Kidney (tissue), 14 donors: ENCODE measurements around the gene SPTBN1. TPM values are rescaled to one million over a fixed set of nuclear protein-coding genes. Genes with fewer than 3 reads are reported as not detected.
A peak's percentile ranks its signal among the peaks of the same experiment; 100 is the strongest.

ENCODE experiments used
- DNase-seq, 5 donors: peaks; one replicate each; pipeline ENCODE4 v3.0.0-alpha.2; 2013 to 2020
- FAIRE-seq: peaks from 2 replicates; lab custom pipeline; 2012; peaks lifted over from hg19 to GRCh38; lab: Jason Lieb, UNC
- H3K27ac ChIP-seq, 2 donors: one replicate each; pipeline ENCODE4 v1.7.0; 2013; ENCODE audit warnings: low read depth in 2 of 2, low read length in 2 of 2, inconsistent platforms in 1 of 2
- H3K27me3 ChIP-seq: one replicate; pipeline ENCODE4 v1.7.1; 2013; ENCODE audit warnings: low read length, inconsistent platforms; ENCODE audit not compliant: control insufficient read depth, insufficient read depth
- H3K36me3 ChIP-seq, 3 donors: one replicate each; pipeline versions ENCODE4 v1.7.0 to v1.7.1; 2013; ENCODE audit warnings: low read length in 3 of 3, control low read depth in 1 of 3, inconsistent platforms in 1 of 3; ENCODE audit not compliant: insufficient read depth in 3 of 3, control insufficient read depth in 2 of 3
- H3K4me1 ChIP-seq, 3 donors: one replicate each; pipeline versions ENCODE4 v1.7.0 to v1.7.1; 2013; ENCODE audit warnings: low read length in 3 of 3, inconsistent platforms in 1 of 3, low read depth in 1 of 3; ENCODE audit not compliant: control insufficient read depth in 2 of 3, insufficient read depth in 2 of 3
- H3K4me3 ChIP-seq, 3 donors: one replicate each; pipeline versions ENCODE4 v1.7.0 to v1.8.1; 2013; ENCODE audit warnings: low read length in 3 of 3, control low read depth in 1 of 3, inconsistent platforms in 1 of 3
- H3K9ac ChIP-seq, 3 donors: one replicate each; pipeline versions ENCODE4 v1.7.0 to v1.7.1; 2013; ENCODE audit warnings: low read length in 3 of 3, control low read depth in 1 of 3, inconsistent platforms in 1 of 3
- H3K9me3 ChIP-seq, 3 donors: one replicate each; pipeline versions ENCODE4 v1.7.0 to v1.7.1; 2013; ENCODE audit warnings: low read length in 3 of 3, control low read depth in 1 of 3, inconsistent platforms in 1 of 3; ENCODE audit not compliant: control insufficient read depth in 2 of 3, insufficient read depth in 1 of 3
- intact Hi-C: fragments of 100-400 bp; cut with DNase I; formaldehyde crosslinking; loops from one replicate; pipeline ENCODE4 v1.11.1; 2022
- polyA plus RNA-seq: library from polyadenylated mRNA; stranded (reverse); fragments of 350-450 nt; fragmentation: Illumina TruSeq; extraction: RNeasy Lipid Tissue Mini Kit (QIAGEN cat#74804); gene quantifications from one replicate; pipeline ENCODE4 v1.2.3, GENCODE V29; 2014; ENCODE audit warnings: low read depth, low replicate concordance; ENCODE audit not compliant: insufficient read depth
- total RNA-seq: library from RNA; stranded (reverse); fragmentation: NEBNext Ultra II Directional; extraction: Animal tissue kit (Norgen Biotek cat#: 25700); gene quantifications from one replicate; pipeline ENCODE4 v1.2.1, GENCODE V29; 2021
- TF ChIP-seq, protein P1 (sequence below): IDR thresholded peaks from 3 replicates; pipeline ENCODE4 v1.5.1; 2012; ENCODE audit warnings: mild to moderate bottlenecking, moderate library complexity, borderline replicate concordance; ENCODE audit not compliant: insufficient read depth; ENCODE audit errors: extremely low read depth
- donor health status: control.
- donor health status: control.
- donor health status: control.
- donor health status: control.
- donor health status: control.
- donor health status: DM: yes; HTN: yes; CAD: no.
- donor health status: Normal renal cell carcinoma (clear cell type).

SPTBN1 gene
- total and polyA plus RNA-seq, 2 donors from 2014 or later: 93.2 to 313 TPM

DNA sequence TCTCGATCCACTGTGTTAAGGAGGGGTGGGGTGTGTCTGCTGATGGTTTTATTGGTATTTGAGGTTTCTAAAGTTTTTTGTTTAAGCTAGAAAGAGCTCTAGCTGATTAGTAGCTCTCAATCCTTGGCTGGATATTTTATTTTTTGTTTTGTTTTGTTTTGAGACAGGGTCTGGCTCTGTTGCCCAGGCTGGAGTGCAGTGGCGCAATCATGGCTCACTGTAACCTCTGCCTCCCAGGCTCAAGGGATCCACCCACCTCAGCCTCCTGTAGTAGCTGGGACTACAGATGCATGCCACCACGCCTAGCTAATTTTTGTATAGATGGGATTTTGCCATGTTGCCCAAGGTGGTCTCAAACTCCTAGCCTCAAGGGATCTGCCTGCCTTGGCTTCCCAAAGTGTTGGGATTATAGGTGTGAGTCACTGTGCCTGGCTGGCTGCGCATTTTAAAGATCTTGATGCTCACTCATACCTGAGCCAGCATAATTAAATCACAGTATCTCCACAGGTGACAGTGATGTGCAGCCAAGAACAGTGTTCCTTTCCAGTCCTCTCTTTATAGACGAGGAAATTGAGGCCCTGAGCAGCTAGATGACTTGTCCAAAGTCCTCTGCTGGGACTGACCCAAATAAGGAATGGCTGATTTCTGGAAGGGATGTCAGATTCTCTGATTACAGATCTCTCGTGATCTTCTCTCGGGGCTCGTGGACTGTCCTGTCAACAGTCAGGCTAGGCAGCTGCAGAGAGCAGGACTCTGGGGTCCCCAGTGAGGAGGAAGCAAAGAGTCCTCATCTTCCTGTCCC lies 44.5 kb downstream of the SPTBN1 start:
- H3K27me3 ChIP-seq: no peaks in the 10 kb centered on the region
- no peaks in the 10 kb centered on the region for H3K9me3 ChIP-seq
- FAIRE-seq: no peak
- H3K27ac ChIP-seq: no peak overlapping the region
- H3K9ac ChIP-seq: no peak overlapping the region
- no peaks in the 10 kb centered on the region for H3K36me3 ChIP-seq
- peaks cover 0 to 10% (median 10%) of the 10 kb centered on the region in 3 donors for H3K4me1 ChIP-seq
- no peak for DNase-seq
- no peak overlapping the region for H3K4me3 ChIP-seq
- TF ChIP-seq, protein P1, sequence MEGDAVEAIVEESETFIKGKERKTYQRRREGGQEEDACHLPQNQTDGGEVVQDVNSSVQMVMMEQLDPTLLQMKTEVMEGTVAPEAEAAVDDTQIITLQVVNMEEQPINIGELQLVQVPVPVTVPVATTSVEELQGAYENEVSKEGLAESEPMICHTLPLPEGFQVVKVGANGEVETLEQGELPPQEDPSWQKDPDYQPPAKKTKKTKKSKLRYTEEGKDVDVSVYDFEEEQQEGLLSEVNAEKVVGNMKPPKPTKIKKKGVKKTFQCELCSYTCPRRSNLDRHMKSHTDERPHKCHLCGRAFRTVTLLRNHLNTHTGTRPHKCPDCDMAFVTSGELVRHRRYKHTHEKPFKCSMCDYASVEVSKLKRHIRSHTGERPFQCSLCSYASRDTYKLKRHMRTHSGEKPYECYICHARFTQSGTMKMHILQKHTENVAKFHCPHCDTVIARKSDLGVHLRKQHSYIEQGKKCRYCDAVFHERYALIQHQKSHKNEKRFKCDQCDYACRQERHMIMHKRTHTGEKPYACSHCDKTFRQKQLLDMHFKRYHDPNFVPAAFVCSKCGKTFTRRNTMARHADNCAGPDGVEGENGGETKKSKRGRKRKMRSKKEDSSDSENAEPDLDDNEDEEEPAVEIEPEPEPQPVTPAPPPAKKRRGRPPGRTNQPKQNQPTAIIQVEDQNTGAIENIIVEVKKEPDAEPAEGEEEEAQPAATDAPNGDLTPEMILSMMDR: no peak
- intact Hi-C loops: no loop called here

DNA sequence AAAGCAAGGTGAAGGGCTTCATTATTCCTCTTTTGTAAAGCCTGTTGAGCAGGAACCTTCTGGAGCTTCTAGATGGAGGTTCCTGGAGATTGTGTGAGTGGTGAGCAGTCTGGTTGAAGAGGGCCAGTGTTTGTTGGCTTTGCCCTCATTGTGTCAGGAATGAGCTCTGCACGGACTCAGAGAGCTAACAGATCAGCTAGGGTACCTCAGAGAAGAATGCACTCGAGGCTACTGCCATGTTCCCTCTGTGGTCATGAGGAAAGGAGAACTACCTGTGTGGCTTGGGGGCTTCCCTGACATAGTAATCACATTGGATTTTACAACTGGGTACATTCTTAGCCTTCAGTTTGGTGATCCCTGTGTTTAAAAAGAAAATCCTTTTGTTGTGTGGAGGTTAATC lies 46.6 kb downstream of the SPTBN1 start:
- no peak for DNase-seq
- no peaks in the 10 kb centered on the region for H3K36me3 ChIP-seq
- H3K27me3 ChIP-seq: no peaks in the 10 kb centered on the region
- TF ChIP-seq, protein P1: no peak
- FAIRE-seq: no peak
- no peak overlapping the region for H3K27ac ChIP-seq
- H3K9ac ChIP-seq: no peak overlapping the region
- H3K4me1 ChIP-seq: peaks cover 0 to 10% (median 10%) of the 10 kb centered on the region in 3 donors
- no peak overlapping the region for H3K4me3 ChIP-seq
- H3K9me3 ChIP-seq: no peaks in the 10 kb centered on the region
- intact Hi-C loops: no loop called here

DNA sequence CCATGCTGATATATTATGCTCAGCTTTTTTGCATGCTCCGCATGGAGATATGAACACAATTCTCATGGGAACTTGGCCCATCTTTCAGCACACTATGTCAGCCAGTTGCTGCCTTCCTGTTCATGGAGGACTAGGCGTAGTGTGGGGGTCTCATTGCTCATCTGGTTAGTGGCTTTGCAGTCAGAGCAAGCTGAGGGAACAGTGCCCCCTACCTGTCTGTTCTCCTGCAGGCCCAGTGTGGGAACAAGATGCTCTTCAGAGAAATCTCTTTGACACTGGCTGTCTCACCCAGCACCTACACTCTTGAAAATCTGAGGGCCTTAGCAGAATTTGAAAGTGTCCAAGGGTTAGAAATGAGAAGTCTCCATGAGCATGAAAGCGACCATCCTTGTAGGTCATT lies 47.1 kb downstream of the SPTBN1 start:
- no peaks in the 10 kb centered on the region for H3K9me3 ChIP-seq
- H3K4me3 ChIP-seq: no peak overlapping the region
- H3K27me3 ChIP-seq: no peaks in the 10 kb centered on the region
- DNase-seq (peak in 4 of 5 donors; percentile 52 to 68 (median 62)), FAIRE-seq (no peak)
- H3K4me1 ChIP-seq: peaks cover 0 to 10% (median 10%) of the 10 kb centered on the region in 3 donors
- no peaks in the 10 kb centered on the region for H3K36me3 ChIP-seq
- no peak overlapping the region for H3K9ac ChIP-seq
- TF ChIP-seq, protein P1: peak; percentile 50
- no peak overlapping the region for H3K27ac ChIP-seq
- intact Hi-C loops: no loop called here
